ENCODE results near the gene HIGD1B. TPM values are rescaled to one million over a fixed set of nuclear protein-coding genes. Genes with fewer than 3 reads are reported as not detected.

HIGD1B gene
- total RNA-seq, 2 donors from 2014 or later, result not detected

DNA sequence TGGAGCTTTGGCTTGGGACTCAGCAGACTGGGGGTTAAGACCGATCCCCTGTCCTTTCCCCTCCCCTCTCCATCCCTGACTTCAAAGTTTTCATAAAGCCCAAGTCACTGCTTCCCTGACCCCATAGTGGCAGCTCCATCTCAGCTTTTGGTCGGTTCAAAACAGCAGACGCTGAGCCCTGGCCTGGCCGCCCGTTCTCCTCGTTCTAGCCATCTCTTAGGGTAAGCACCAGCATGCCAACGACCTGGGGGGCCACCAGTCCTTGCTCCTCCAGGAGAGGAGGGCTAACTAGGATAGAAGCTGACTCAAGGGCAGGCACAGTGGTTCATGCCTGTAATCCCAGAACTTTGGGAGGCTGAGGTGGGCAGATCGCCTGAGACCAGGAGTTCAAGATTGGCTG is 1.5 kb upstream of the HIGD1B start:
- peaks cover 0 to 5% of the 10 kb centered on the region in 2 donors for H3K36me3 Mint-ChIP-seq (ENCODE audit: insufficient read depth in 2 of 2)
- H3K27me3 Mint-ChIP-seq (ENCODE audit: low read depth), result no peaks in the 10 kb centered on the region
- DNase-seq (no peak), ATAC-seq (replicated peaks in 1 of 2) (no peak)
- no peak overlapping the region for H3K27ac Mint-ChIP-seq
- no peak overlapping the region for H3K4me3 Mint-ChIP-seq
- H3K4me1 Mint-ChIP-seq (ENCODE audit: low read depth), result no peaks in the 10 kb centered on the region
- H3K9me3 Mint-ChIP-seq, result no peaks in the 10 kb centered on the region

DNA sequence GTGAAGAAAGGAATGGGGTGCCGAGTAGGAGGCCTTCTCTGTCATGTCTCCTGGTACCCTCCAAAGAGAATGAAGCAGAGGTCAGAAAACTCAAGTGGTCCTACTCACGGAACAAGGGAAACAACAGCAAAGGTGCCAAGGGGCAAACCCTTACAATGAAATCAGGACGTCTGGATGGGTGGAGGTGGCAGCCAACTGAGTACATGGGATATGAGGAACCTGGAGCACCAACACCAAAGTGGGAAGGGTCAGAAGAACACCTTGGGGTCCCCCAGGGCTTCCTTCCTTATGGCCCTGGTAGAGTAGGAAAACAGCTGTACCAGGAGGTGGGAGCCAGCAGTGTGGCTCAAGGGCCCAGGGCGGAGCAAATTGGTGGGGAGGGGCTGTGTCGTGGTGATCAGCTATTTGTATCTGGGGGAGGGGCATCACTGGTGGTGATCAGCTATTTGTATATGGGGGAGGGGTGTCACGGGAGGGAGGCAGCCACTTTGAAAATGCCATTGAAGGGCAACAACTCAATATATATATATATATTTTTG is 643 bp downstream of the HIGD1B start:
- peaks cover 3 to 9% of the 10 kb centered on the region in 2 donors for H3K36me3 Mint-ChIP-seq (ENCODE audit: insufficient read depth in 2 of 2)
- no peaks in the 10 kb centered on the region for H3K4me1 Mint-ChIP-seq (ENCODE audit: low read depth)
- ATAC-seq (replicated peaks in 1 of 2) (no peak), DNase-seq (no peak)
- no peak overlapping the region for H3K27ac Mint-ChIP-seq
- no peak overlapping the region for H3K4me3 Mint-ChIP-seq
- H3K27me3 Mint-ChIP-seq (ENCODE audit: low read depth), result no peaks in the 10 kb centered on the region
- no peaks in the 10 kb centered on the region for H3K9me3 Mint-ChIP-seq

DNA sequence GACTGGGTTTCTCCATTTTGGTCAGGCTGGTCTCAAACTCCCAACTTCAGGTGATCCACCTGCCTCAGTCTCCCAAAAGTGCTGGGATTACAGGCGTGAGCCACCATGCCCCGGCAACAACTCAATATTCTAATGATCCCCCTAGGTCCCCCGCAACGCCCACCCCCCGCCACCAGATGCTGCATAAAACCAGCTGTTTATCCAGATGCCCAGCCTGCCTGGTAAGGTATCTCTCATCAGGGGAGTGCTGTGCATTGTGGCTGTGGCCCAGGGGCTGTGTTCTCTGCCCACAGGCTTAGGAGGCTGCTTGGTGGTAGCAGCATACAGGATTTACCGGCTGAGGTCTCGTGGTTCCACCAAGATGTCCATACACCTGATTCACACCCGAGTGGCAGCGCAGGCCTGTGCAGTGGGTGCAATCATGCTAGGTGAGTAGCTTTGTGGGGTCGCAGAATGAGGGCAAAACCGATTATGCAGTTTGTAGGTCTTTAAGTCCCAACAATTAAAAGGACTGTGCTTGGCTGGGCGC is 1.3 kb downstream of the HIGD1B start:
- no peaks in the 10 kb centered on the region for H3K4me1 Mint-ChIP-seq (ENCODE audit: low read depth)
- ATAC-seq (replicated peaks in 1 of 2) (no peak), DNase-seq (no peak)
- peaks cover 3 to 9% of the 10 kb centered on the region in 2 donors for H3K36me3 Mint-ChIP-seq (ENCODE audit: insufficient read depth in 2 of 2)
- H3K4me3 Mint-ChIP-seq, result no peak overlapping the region
- H3K9me3 Mint-ChIP-seq, result no peaks in the 10 kb centered on the region
- H3K27ac Mint-ChIP-seq, result no peak overlapping the region
- H3K27me3 Mint-ChIP-seq (ENCODE audit: low read depth), result no peaks in the 10 kb centered on the region

DNA sequence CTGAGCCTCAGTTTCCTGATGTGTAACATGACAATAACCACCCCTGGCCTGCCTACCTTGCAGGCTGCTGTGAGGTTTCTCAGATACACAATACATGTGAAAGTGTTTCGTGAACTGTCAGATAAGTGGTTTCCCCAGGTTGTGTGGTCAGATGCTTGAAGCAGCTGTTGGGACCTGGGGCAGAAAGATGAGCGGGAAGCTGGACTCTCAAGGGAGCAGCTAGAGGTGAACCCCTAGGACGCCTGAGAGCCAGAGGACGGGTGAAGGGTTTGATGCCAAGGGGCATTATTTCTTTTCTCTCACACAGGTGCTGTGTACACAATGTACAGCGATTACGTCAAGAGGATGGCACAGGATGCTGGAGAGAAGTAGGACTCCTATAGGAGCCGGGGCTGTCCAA is 2.3 kb downstream of the HIGD1B start:
- H3K4me1 Mint-ChIP-seq (ENCODE audit: low read depth), result no peaks in the 10 kb centered on the region
- H3K4me3 Mint-ChIP-seq, result no peak overlapping the region
- no peaks in the 10 kb centered on the region for H3K9me3 Mint-ChIP-seq
- H3K27ac Mint-ChIP-seq, result peak overlapping the region; percentile 51
- DNase-seq (no peak), ATAC-seq (replicated peaks in 1 of 2) (no peak)
- H3K36me3 Mint-ChIP-seq (ENCODE audit: insufficient read depth in 2 of 2), result peaks cover 3 to 16% of the 10 kb centered on the region in 2 donors
- no peaks in the 10 kb centered on the region for H3K27me3 Mint-ChIP-seq (ENCODE audit: low read depth)

DNA sequence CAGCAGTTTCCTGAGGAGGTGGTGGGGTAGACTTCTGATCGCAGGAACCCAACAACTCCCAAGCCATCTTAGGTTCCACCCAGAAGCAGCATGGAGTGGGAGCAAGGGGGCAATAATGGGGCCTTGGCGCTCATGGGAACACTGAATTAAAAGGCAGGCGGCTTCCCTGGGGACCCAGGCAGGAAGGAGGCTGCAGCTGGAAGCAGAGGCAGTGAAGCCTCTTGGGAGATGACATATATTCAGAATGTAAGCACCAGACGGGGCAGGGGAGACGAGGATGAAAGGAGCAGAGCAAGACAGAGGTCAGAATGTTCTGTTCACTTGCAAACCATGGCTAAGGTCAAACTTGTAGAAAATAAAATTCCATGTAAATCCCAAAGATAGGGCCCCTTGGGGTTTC is 2.9 kb downstream of the HIGD1B start:
- Mint-ChIP-seq H3K4me1 (ENCODE audit: low read depth) (no peaks in the 10 kb centered on the region), H3K36me3 (ENCODE audit: insufficient read depth in 2 of 2) (peaks cover 3 to 16% of the 10 kb centered on the region in 2 donors), H3K4me3 (no peak overlapping the region), H3K27me3 (ENCODE audit: low read depth) (no peaks in the 10 kb centered on the region), H3K27ac (no peak overlapping the region), H3K9me3 (no peaks in the 10 kb centered on the region)
- no peak for ATAC-seq (replicated peaks in 1 of 2)
- DNase-seq, result no peak

DNA sequence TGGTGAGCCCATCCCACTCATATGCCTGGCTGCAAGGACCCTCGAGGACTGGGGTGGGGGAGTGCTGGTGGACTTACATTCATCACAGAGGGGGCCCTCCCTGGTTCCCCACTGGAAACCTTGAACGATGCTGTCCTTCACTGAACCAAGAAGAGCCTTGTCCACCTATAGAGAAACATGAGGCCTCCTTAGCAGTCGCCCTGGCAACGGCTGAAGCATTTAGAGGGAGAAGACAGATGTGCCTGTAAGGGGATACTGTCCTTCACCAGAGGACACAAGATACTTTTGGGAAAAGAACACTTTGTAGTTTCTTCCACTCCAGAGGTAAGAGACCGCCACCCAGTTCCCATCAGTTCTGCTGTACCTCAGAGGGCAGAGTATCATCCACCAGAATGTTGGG is 6.5 kb downstream of the HIGD1B start:
- peaks cover 4 to 18% of the 10 kb centered on the region in 2 donors for H3K36me3 Mint-ChIP-seq (ENCODE audit: insufficient read depth in 2 of 2)
- H3K27me3 Mint-ChIP-seq (ENCODE audit: low read depth), result no peaks in the 10 kb centered on the region
- H3K4me1 Mint-ChIP-seq (ENCODE audit: low read depth), result no peaks in the 10 kb centered on the region
- no peaks in the 10 kb centered on the region for H3K9me3 Mint-ChIP-seq
- no peak for ATAC-seq (replicated peaks in 1 of 2)
- no peak overlapping the region for H3K4me3 Mint-ChIP-seq
- peak overlapping the region; percentile 45 for H3K27ac Mint-ChIP-seq
- no peak for DNase-seq

DNA sequence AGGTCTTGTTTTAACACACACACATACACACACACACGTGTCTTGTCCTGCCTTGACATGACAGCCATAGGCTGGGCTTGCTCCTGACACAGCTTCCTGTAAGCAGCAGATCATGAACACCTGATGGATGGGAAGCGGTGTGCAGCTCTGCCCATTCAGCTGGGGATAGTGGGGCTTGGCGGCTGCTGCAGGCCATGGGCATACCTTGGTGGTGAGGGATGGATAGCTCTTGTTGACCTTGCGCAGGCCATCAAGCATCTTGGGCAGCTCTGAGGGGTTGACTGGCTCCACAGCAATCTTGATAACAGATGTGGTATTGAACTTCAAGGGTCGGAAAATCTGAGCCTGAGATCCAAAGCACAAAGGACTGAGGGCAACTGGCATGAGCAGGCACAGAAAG is 12.0 kb downstream of the HIGD1B start:
- Mint-ChIP-seq H3K27ac (no peak overlapping the region), H3K27me3 (ENCODE audit: low read depth) (no peaks in the 10 kb centered on the region), H3K4me3 (no peak overlapping the region), H3K36me3 (ENCODE audit: insufficient read depth in 2 of 2) (peaks cover 3 to 18% of the 10 kb centered on the region in 2 donors), H3K9me3 (no peaks in the 10 kb centered on the region), H3K4me1 (ENCODE audit: low read depth) (no peaks in the 10 kb centered on the region)
- no peak for DNase-seq
- no peak for ATAC-seq (replicated peaks in 1 of 2)

DNA sequence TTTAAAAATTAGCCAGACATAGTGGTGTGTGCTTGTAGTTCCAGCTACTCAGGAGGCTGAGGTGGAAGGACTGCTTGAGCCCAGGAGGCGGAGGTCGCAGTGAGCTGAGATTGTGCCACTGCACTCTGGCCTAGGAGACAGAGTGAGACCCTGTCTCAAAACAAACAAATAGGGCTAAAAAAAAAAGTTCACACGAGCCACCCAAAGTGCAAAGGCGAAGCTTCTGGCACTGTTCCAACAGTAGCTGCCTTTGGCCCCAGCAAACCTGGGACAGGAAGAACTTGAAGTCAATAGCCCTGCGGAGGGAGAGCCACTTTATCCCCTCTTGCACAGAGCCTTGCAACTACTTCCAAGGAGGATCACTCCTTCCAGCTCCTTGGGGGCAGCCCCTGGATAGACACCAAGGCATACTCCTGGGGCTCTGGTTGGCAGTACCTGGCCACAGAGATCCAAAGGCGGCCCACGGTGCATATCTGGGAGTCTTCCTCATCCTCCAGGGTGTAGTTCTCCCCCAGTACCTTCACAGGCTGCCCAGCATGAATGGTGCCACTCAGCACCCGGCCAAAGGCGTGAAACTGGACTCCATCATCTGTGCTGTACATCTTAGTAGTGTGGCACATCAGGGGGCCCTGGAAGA is 14.7 kb downstream of the HIGD1B start:
- Mint-ChIP-seq H3K4me3 (no peak overlapping the region), H3K27me3 (ENCODE audit: low read depth) (no peaks in the 10 kb centered on the region), H3K27ac (no peak overlapping the region), H3K36me3 (ENCODE audit: insufficient read depth in 2 of 2) (peaks cover 4 to 14% of the 10 kb centered on the region in 2 donors), H3K9me3 (no peaks in the 10 kb centered on the region), H3K4me1 (ENCODE audit: low read depth) (no peaks in the 10 kb centered on the region)
- DNase-seq (no peak), ATAC-seq (replicated peaks in 1 of 2) (no peak)

DNA sequence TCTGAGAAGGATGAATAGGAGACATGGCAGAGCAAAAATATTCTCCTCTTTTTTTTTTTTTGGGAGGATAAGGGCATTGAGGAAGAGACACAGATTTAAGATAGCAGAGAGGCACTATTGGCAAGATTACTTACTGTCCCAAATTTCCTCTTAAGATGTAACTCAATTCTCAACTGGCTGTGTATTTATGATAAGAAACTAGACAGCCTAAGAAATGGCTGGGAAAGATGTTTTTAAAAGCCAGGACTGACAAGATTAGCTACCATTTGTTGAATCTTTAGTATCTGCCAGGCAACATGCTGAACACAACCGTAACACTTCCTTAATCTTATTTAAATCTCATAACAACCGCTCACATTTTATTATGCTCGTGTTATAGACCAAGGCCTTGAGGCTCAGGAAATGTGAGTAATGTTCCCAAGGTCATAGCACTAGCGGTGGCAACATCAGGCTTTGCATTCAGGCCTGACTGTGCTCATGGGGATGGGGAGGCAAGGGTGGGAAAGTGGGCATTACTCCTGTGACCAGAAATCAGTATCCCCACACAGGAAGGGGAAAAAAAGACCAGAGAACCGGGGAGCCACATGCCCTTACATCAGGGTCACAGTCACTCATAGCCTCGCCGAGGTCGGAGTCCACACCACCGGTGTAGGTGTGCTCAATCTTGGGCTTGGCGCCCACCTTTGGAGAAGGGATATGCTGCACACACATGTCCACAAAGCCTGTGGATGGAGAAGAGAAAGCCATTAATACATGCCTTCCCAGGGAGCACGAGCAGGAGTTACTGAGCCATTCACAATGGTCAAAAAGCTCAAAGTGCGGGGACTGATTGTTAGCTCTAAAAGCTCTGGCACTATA is 15.6 kb downstream of the HIGD1B start:
- peaks cover 4 to 14% of the 10 kb centered on the region in 2 donors for H3K36me3 Mint-ChIP-seq (ENCODE audit: insufficient read depth in 2 of 2)
- no peak for ATAC-seq (replicated peaks in 1 of 2)
- H3K9me3 Mint-ChIP-seq, result no peaks in the 10 kb centered on the region
- no peak overlapping the region for H3K27ac Mint-ChIP-seq
- H3K27me3 Mint-ChIP-seq (ENCODE audit: low read depth), result no peaks in the 10 kb centered on the region
- DNase-seq, result no peak
- no peak overlapping the region for H3K4me3 Mint-ChIP-seq
- no peaks in the 10 kb centered on the region for H3K4me1 Mint-ChIP-seq (ENCODE audit: low read depth)

DNA sequence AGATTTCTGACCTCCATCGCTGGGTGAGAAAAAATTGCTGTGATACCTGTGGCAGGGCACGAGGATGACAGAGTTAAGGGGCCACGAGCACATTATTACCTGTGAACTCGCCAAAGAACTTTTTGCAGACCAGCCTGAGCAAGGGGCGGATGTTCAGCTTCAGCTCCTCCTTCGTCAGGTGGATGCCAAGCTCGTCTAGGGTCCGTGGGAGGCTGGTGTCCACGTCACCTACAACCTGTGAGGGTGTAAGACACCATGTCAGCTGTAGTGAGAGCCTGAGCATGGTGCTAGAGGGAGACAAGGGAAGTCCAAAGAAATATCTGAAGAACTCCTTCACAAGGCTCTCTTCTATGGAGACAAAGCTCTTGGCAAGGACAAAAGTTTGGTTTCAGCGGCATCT is 17.1 kb downstream of the HIGD1B start:
- H3K36me3 Mint-ChIP-seq (ENCODE audit: insufficient read depth in 2 of 2), result peaks cover 3 to 18% of the 10 kb centered on the region in 2 donors
- DNase-seq, result no peak
- no peak overlapping the region for H3K27ac Mint-ChIP-seq
- no peak overlapping the region for H3K4me3 Mint-ChIP-seq
- no peaks in the 10 kb centered on the region for H3K4me1 Mint-ChIP-seq (ENCODE audit: low read depth)
- ATAC-seq (replicated peaks in 1 of 2), result peak; percentile 21 to 24
- H3K27me3 Mint-ChIP-seq (ENCODE audit: low read depth), result no peaks in the 10 kb centered on the region
- no peaks in the 10 kb centered on the region for H3K9me3 Mint-ChIP-seq

DNA sequence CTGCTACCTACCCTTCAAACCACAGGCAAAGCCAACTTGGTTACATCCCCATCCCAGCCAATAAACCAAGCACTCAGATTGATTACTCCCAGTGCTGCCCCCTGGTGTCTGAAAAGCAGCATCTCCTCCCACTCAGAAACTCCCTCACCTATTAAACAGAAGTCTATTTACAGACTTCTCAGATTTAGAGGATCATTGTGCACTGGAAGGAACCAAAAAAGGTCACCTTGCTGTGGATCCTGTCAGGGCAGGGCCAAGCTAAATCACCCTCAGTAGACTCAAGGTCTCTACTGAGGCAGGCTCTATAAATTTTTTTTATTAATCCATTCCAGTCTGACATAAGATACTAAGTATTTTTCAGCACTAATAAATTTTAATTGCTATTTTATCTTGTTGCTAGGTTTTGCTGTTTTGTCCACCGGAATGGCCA is 17.6 kb downstream of the HIGD1B start:
- H3K27ac Mint-ChIP-seq, result peak overlapping the region; percentile 28

DNA sequence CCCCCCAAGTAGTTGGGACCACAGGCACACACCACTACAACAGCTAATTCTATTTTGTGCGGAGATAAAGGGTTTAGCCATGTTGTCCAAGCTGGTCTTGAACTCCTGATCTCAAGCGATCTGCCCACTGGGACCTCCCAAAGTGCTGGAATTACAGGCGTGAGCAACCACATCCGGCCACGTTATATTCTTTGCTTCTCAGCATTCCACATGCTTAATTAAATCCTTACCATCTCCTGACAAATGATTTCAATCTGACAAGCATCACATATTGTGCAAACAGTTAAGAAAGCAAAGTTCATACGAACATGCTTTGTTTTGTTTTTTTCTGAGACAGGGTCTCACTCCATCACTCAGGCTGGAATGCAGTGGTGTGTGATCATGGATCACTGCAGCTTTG is 18.2 kb downstream of the HIGD1B start:
- no peaks in the 10 kb centered on the region for H3K4me1 Mint-ChIP-seq (ENCODE audit: low read depth)
- no peaks in the 10 kb centered on the region for H3K9me3 Mint-ChIP-seq
- H3K27me3 Mint-ChIP-seq (ENCODE audit: low read depth), result no peaks in the 10 kb centered on the region
- H3K36me3 Mint-ChIP-seq (ENCODE audit: insufficient read depth in 2 of 2), result peaks cover 3 to 16% of the 10 kb centered on the region in 2 donors
- H3K27ac Mint-ChIP-seq, result no peak overlapping the region
- no peak overlapping the region for H3K4me3 Mint-ChIP-seq
- no peak for DNase-seq
- ATAC-seq (replicated peaks in 1 of 2), result no peak

More for the DNA sequence above, 17.6 kb downstream of the HIGD1B start:
- DNase-seq (peak; percentile 70 to 74), ATAC-seq (replicated peaks in 1 of 2) (peak; percentile 51 to 59)
- Mint-ChIP-seq H3K27me3 (ENCODE audit: low read depth) (no peaks in the 10 kb centered on the region), H3K4me1 (ENCODE audit: low read depth) (no peaks in the 10 kb centered on the region), H3K9me3 (no peaks in the 10 kb centered on the region), H3K36me3 (ENCODE audit: insufficient read depth in 2 of 2) (peaks cover 3 to 16% of the 10 kb centered on the region in 2 donors), H3K4me3 (no peak overlapping the region)

DNA sequence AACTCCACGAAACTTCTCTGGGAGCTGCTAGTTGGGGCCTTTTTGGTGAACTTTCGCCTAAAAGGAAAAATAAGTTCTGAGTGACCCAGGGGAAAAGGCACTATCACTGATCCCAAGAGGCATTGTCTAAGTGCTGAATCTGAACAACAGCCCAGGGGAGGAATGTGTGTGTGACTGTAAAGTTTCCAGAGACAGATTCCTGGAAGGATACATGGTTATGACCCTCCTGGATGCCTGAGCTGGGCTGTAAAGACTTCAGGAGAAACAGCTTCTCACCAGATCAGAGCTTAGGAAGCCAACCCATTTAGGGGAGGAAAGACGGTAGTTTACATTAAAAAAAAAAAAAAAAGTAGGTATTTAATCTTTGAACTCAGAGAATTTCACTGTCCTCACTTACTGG is 20.2 kb downstream of the HIGD1B start:
- Mint-ChIP-seq H3K27me3 (ENCODE audit: low read depth) (no peaks in the 10 kb centered on the region), H3K4me3 (no peak overlapping the region), H3K36me3 (ENCODE audit: insufficient read depth in 2 of 2) (peaks cover 3 to 9% of the 10 kb centered on the region in 2 donors), H3K9me3 (no peaks in the 10 kb centered on the region), H3K4me1 (ENCODE audit: low read depth) (no peaks in the 10 kb centered on the region), H3K27ac (no peak overlapping the region)
- ATAC-seq (replicated peaks in 1 of 2) (no peak), DNase-seq (no peak)

Measured in activated T-cell treated with anti-CD3 and anti-CD28 coated beads, Interleukin-2, amount 50 U/mL, for 72 hours (primary cell).